Measurements from ENCODE around the gene C22orf42.

DNA sequence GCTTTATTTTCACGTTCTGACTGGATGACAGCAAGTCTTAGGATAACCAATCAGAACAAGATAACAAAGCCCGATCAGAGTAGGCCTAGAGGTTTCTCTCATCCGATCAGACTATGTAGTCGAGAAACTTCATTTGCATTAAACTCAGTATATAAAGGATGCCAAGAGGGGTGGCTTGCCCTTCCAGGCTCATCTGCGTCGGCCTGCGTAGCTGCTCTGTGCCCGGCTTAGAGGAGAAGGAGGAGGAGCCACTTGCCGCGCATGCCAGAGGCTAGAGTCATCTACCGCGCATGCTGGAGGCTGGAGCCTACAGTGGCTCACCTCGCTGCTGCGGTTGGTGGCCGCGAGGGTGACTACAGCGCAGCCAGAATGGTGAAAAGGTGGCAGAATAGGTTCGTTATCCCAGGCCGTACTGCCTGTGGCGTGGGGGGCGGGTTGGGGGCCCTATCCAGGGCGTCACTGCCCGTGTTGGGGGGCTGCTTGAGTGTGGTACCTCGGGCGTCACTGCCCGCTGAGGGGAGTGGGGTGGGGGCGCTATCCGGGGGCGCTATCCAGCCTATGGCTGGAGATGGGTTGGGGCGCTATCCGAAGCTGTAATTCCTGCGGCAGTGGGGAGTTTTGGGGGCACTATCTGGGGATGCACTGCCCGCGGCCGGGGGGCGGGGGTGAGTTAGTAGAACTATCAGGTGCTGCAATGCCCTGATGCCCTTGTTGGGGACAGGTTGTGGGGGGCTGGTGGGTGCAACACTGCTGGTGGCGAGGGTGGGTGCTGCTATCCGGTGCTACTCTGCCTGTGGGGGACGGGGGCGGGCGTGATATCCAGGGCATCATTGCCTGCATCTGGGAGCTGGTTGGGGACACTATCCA, 46.0 kb upstream of the C22orf42 start, which contains the start of gene RFPL2:
- TF ChIP-seq, protein P1, sequence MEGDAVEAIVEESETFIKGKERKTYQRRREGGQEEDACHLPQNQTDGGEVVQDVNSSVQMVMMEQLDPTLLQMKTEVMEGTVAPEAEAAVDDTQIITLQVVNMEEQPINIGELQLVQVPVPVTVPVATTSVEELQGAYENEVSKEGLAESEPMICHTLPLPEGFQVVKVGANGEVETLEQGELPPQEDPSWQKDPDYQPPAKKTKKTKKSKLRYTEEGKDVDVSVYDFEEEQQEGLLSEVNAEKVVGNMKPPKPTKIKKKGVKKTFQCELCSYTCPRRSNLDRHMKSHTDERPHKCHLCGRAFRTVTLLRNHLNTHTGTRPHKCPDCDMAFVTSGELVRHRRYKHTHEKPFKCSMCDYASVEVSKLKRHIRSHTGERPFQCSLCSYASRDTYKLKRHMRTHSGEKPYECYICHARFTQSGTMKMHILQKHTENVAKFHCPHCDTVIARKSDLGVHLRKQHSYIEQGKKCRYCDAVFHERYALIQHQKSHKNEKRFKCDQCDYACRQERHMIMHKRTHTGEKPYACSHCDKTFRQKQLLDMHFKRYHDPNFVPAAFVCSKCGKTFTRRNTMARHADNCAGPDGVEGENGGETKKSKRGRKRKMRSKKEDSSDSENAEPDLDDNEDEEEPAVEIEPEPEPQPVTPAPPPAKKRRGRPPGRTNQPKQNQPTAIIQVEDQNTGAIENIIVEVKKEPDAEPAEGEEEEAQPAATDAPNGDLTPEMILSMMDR (IDR thresholded peaks at IDR 0.05): no peak
- TF ChIP-seq EP300 (IDR thresholded peaks at IDR 0.05) (no peak), POLR2AphosphoS5 (IDR thresholded peaks at IDR 0.05) (no peak)

All from sigmoid colon (tissue), 4 donors.